ENCODE data around the gene ABCF2.

The ABCF2 gene

DNA sequence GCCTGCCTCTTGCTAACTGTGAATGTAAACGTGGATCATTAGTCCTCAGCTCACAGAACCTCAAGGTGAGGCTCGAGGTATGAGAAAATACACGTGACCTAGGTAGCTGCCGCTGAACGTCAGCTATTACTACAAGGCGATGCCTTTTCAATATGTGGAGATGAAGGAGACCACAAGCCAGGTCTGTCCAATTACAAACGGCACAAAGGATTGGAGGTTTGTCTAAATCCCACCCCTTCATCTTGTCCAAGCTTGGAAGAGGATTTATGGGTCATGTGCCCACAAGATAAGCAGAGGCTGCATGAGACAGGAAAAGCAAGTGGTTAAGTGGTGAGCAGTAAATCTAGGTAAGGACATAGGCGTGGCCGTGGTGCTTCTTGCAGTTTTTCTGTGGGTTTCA, 20.1 kb downstream of the ABCF2 start:
- in situ Hi-C loops (cut with HindIII; ENCODE audit: low pct_ligation_motif_present, low pct_unique_long_range_greater_than_20kb, low sequenced_read_pairs): loop anchor here (5.0 kb wide), 1 partner anchor 60 kb away; no protein-coding TSS in a partner anchor
- no peak for DNase-seq

DNA sequence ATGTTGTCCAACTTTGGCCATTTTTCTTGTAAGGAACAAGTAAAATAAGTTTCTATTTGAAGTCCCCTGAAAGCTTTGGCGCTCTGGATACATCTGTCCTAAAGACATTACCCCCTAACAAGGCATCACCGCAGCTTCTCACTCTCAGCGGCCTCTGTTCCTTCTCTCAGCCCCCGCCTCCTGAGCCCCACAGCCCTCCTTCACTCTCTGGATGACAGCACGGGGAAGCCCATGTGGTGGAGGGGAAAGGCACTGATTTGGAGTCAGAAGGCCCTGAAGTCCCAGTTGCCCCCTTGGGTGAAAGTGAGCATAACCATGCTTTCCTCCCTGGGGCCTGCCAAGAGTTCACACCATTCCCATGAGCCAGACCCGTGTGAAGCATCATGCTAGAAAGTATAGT, 21.3 kb downstream of the ABCF2 start:
- in situ Hi-C loops (cut with HindIII; ENCODE audit: low pct_ligation_motif_present, low pct_unique_long_range_greater_than_20kb, low sequenced_read_pairs): loop anchor here (5.0 kb wide), 1 partner anchor 58 kb away; no protein-coding TSS in a partner anchor
- no peak for DNase-seq

DNA sequence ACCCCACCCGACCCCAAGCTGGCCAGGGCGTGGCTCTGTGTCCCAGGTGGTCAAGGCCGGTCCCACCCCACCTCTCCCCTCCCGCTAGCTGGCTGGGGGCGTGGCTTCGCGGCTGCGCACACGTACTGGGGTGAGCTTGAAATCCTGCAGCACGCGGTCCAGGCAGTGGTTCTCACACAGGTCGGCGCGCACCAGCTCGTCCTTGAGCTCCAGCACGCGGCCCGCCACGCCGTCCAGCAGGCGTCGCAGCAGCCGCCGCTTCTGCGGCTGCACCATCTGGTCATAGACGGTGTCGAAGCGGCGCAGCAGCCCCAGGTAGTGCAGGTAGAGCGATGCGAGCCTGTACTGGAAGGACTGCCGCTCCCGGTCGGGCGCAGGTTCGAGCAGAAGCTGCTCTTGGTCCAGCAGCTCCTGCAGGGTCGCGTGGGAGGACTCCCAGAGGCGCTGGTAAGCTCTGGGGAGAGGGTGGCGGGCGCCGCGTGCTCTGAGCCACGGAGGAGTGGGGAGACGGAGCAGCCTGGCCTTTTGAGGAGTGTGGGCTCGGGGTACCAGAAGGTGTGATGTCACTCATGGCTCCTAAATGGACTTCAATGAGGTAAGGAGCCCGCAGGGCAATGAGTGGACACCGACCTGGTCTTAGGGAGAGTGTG, 22.5 kb downstream of the ABCF2 start:
- no peak for DNase-seq
- in situ Hi-C loops (cut with HindIII; ENCODE audit: low pct_ligation_motif_present, low pct_unique_long_range_greater_than_20kb, low sequenced_read_pairs): loop anchor here (5.0 kb wide), 1 partner anchor 57 kb away; no protein-coding TSS in a partner anchor

DNA sequence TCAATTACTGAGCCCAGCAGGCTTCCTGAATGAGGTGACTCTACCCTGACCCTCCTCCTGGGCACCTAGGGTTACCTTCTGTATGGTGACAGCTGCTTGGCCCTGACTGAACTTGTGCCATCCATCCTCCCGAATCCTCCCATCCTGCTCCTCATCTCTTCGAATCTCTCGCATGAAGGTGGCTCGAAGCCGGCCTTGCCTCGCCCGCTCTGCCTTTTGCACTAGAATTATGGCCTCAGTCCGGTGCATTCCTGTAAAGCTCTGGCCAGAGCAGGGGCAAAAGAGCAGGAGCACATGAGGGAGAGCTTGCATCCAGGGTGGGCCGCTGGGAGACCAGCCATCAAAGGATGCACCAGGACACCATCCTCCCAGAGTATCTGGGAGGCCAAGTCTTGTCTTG, 24.2 kb downstream of the ABCF2 start:
- in situ Hi-C loops (cut with HindIII; ENCODE audit: low pct_ligation_motif_present, low pct_unique_long_range_greater_than_20kb, low sequenced_read_pairs): no loop called here

DNA sequence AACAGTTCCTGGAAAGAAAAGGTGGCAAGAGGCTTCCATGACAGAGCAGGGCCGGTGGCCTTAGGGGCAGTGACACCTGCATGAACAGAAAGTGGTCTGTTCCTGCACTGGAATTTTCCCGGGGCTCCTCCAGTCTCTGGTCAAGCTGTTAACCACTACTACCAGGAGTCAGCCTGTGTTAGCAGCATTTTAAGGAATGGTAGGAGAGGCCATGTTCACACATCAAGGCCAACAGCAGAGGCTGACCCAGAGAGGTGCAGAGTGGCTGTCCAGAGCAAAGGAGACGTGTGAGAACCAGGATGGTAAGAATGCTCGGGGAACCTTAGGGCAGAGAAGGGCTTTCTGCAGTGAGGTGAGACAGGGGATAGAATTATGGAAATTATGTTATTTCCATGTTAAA, 25.3 kb downstream of the ABCF2 start:
- DNase-seq: no peak
- in situ Hi-C loops (cut with HindIII; ENCODE audit: low pct_ligation_motif_present, low pct_unique_long_range_greater_than_20kb, low sequenced_read_pairs): no loop called here

More for the DNA sequence above, 24.2 kb downstream of the ABCF2 start:
- no peak for DNase-seq

DNA sequence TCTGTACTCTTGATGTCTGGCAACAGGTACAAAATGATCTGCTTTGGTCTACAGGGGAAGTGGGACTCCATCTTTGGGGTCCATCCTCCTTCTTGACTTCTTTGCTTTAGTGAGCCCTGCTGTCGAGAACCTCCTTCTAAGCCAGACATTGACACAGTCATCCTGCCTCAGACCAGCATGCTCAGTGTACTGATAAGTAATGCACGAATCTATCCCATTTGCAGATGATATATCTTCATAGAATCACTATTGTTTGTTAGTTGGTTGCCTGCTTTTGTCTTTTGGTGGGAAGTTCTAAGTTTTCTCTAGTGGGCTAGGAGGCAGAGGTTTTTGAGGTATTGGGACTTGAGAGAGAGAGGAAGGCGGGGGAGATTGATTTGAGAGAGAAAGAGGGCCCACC, 25.7 kb downstream of the ABCF2 start:
- in situ Hi-C loops (cut with HindIII; ENCODE audit: low pct_ligation_motif_present, low pct_unique_long_range_greater_than_20kb, low sequenced_read_pairs): no loop called here
- DNase-seq: no peak

DNA sequence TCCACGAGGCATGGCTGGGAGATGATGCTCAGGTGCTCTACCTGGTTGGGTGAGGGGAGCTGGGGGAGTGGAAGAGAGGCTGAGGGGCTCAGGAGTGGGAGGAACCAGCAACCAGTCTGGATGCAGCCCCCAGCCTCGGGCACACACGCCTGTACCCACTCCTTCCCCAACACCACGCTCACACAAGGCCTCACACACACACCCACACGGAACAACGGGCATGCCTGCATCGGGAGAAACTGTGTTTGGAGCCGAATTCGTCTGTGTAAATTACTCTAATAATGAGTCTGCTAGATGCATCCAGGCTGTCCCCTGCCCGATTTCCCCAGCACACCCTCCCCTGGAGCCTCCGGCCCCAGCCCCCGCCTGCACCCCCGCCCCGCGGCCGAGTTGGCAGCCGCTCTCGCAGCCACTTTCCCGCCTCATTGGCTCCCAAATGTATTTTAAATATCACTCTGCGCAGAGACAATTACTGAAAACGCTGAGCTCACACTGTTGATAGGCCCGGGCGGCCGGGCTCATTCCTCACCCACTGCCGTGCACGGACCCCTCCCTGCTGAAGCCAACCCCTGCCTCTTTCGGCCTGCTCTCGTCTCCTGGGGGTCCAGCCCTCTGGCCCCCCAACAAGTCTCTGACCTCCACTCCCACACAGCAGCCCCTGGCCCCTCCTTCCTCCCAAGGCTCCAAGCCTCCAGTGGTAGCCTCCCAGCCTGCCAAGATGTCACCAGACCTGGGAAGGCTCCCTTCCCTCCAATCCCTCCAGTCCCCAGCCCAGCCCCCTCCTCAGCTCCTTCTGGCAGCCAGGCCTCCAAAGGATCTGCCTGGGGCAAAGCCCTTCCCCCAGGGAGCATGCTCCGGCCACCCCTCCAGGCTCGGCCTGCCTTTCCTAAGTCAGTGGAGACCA, 27.8 kb downstream of the ABCF2 start:
- in situ Hi-C loops (cut with HindIII; ENCODE audit: low pct_ligation_motif_present, low pct_unique_long_range_greater_than_20kb, low sequenced_read_pairs): no loop called here
- no peak for DNase-seq

DNA sequence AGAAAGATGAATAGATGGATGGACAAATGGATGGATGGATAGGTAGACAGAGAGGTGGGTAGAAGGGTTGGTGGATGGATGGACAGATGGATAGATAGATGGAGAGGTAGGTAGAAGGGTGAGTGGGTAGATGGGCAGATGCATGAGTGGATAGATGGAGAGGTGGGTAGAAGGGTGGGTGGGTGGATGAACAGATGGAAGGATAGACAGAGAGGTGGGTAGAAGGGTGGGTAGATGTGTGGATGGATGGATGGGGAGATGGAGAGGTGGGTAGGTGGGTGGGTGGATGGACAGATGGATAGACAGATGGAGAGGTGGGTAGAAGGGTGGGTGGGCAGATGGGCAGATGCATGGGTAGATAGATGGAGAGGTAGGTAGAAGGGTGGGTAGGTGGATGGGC, 29.1 kb downstream of the ABCF2 start:
- no peak for DNase-seq
- in situ Hi-C loops (cut with HindIII; ENCODE audit: low pct_ligation_motif_present, low pct_unique_long_range_greater_than_20kb, low sequenced_read_pairs): no loop called here

DNA sequence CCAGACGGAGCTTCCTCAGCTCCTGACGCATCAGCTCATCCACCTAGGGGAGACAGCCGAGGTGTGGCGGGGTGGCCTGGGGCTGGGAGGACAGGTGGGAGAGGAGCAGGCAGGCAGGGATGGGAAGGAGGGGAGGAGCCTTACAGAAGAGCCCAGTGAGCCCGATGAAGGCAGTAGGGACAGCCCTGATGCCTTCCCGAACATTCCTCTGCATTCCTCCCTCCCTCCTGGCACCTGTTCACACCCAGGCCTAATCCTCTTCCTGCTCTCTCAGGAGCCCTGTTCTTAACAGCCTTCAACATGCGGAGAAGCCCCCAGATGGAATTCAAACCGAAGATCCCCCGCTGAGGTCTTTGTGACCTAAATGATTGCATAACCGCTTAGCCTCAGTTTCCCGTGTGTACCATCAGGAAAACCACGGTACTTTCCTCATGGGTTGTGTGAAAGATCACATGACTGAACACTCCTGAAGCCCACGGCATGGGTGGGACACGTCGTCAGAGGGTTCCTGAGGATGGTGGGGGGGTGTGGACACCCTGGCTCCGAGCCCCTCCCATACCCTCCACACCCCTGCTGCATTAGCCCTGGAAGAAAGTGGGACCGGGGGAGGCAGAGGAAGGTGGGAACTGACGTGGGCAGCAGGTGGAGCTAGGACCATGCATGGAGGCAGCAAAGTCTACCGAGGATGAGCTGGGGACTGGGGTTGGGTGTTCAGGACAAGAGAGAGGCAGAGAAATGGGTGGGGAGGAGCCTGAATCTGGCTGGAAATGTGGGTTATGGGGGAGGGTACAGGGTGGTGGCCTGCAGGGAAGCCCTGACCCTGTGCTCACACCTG, 31.2 kb downstream of the ABCF2 start:
- DNase-seq: no peak
- in situ Hi-C loops (cut with HindIII; ENCODE audit: low pct_ligation_motif_present, low pct_unique_long_range_greater_than_20kb, low sequenced_read_pairs): no loop called here

DNA sequence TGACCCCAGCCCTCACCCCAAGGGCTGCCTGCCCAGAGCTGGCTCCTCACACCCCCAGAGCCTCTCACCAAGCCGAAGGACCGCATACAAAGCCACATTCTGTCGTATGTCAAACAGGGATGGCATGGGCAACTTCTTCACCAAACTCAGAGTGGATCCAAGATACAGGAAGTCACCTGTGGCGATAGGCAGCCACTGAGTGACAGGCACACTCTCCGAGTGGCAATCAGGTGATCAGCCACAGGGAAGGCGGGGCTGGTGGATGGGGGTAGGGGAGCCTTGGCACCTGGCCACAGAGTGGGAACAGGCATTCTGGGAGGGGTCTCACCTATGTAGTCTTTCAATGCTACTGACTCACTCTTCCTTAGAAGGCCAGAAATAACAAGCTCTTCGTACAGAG, 32.8 kb downstream of the ABCF2 start:
- in situ Hi-C loops (cut with HindIII; ENCODE audit: low pct_ligation_motif_present, low pct_unique_long_range_greater_than_20kb, low sequenced_read_pairs): no loop called here
- no peak for DNase-seq

DNA sequence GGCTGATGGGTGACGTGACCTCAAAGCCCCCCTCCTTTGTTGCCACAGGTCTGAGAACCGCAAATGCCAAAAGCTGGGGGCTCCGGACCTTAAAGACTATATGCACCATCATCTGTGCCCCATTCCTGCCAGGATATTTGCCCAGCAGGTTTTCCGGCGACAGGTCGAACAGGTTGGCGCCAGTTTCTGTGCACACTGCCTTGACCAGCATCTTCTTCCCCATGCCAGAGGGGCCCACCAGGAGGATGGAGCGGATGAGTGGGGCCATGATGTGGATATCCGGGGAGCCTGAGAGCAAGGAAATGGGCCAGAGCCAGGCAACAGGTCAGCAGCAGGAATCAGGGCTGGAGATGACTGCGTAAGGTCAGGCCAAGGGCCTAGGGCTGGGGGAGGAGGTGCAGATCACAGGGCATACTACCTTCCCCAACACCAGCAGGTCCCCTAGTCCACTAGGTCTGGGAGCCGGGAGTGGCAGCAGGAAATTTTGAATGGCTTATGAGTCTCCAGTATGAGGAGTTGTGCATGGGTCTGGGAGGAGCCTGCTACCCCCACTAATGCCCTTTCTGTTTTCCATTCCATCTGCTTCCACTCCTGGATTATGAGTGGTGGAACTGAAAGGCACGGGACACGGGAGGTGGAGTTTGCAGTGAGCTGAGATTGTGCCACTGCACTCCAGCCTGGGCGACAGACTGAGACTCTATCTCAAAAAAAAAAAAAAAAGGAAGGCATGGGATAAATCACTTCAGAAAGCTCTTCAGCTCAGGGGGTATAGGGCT, 33.6 kb downstream of the ABCF2 start:
- no peak for DNase-seq
- in situ Hi-C loops (cut with HindIII; ENCODE audit: low pct_ligation_motif_present, low pct_unique_long_range_greater_than_20kb, low sequenced_read_pairs): no loop called here

DNA sequence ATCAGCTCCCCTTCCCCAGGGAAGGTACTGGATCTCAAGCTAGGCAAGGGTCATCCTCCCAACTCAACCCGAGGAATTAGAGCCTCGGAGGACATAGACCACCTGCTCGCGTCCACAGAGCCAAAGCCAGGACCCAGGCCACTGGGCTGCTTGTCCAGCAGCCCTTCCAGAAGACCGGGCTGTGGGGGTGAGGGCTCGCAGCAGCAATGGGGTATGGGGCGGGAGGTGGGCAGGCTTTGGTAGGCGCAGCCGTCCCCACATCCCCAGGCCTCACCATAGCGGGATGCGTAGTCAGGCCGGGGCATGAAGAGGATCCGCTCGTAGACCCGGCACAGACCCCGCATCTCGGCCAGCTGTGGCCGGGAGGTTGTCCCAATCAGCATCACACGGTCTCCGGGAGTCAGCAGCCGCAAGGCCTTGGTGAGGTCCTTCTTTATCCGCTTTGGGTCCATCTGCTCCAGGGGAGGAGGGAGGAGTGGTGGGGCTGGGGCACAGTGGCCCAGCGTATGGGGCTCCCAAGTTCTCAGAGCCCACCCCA, 34.9 kb downstream of the ABCF2 start:
- in situ Hi-C loops (cut with HindIII; ENCODE audit: low pct_ligation_motif_present, low pct_unique_long_range_greater_than_20kb, low sequenced_read_pairs): no loop called here

DNA sequence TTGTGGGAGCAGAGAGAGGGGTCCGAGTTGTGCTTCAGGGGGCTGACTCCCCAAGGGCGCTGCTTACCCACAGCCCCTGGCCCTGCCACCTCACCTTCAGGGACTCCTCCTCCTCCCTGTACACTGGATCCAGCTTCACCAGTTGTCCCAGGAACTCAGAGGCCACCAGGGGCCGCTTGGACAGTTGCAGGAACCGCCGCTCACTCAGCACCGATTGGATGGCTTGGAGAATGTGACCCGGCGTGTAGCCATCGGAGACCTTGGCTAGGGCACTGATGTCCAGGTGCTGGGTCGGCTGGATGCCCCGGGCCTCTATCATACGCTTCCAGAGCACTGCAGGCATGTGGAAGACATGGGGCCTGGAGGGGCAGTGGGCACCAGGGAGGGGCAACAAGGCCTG, 35.5 kb downstream of the ABCF2 start:
- DNase-seq: no peak
- in situ Hi-C loops (cut with HindIII; ENCODE audit: low pct_ligation_motif_present, low pct_unique_long_range_greater_than_20kb, low sequenced_read_pairs): no loop called here

More for the DNA sequence above, 34.9 kb downstream of the ABCF2 start:
- DNase-seq: no peak

DNA sequence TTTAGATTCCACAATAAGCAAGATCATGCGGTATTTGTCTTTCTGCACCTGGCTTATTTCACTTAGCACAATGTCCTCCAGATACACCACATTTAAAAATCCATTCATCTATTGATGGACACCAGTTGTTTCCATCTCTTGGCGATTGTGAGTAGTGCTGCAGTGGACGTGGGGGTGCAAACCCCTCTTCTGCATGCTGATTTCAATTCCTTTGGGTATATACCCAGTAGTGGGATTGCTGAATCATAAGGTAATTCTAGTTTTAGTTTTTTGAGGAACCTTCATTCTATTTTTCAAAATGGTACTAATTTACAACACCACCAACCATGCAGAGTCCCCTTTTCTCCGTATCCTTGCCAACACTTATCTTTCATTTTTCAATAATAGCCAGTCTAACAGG, 38.0 kb downstream of the ABCF2 start:
- in situ Hi-C loops (cut with HindIII; ENCODE audit: low pct_ligation_motif_present, low pct_unique_long_range_greater_than_20kb, low sequenced_read_pairs): no loop called here
- no peak for DNase-seq

DNA sequence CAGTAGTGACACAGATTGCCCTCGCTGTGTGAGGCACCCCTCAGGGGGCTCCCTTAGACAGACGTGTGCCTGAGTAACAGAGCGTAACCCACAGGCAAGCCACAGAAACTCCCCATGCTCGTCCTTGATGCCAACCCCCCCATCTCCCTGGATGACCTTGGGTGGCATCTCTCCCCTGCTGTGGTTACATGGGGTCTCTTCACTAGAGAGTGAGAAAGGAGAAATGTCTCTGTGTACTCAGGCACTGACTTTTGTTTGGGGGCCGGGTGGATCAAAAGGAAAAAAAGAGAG, 38.8 kb downstream of the ABCF2 start:
- in situ Hi-C loops (cut with HindIII; ENCODE audit: low pct_ligation_motif_present, low pct_unique_long_range_greater_than_20kb, low sequenced_read_pairs): no loop called here
- DNase-seq: no peak

DNA sequence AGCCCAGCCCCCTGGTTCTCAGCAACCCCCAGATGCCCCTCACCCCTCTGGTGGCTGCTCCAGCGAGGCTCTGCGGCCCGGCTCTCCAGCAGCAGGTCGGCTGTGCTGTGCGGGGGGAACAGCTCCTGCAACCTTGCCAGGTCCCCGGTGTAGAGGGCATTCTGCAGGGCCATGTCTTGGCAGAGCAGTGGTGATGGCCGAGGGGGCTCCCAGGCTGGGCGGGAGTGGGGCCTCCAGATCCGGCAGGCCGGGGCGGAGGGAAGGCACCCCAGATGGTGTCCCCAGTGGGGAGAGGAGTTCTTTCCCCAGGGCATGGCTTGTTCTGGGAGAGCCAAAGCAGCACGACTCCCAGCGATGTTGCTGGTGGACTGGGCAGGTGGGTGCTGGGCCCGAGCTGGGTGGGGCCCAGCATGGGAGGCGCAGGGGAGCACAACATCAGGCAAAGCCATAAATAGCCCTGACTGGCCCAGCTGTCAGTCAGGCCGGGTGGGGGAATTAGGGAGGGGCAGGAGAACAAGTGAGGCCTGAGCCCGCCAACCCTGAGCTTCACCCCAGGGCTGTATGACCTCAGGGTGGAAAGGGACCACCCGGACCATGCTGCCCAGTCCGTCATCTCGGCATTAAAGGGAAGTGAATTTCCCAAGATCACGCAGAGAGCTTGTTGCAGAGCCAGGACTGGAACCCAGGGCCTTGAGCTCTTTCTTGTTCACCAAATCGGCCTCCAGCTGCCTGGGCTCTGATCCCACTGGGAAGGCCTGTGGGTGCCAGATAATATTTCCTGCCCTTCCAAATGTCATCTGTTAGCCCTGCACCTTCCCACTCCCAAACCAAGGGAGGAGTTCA, 39.4 kb downstream of the ABCF2 start:
- no peak for DNase-seq
- in situ Hi-C loops (cut with HindIII; ENCODE audit: low pct_ligation_motif_present, low pct_unique_long_range_greater_than_20kb, low sequenced_read_pairs): no loop called here

DNA sequence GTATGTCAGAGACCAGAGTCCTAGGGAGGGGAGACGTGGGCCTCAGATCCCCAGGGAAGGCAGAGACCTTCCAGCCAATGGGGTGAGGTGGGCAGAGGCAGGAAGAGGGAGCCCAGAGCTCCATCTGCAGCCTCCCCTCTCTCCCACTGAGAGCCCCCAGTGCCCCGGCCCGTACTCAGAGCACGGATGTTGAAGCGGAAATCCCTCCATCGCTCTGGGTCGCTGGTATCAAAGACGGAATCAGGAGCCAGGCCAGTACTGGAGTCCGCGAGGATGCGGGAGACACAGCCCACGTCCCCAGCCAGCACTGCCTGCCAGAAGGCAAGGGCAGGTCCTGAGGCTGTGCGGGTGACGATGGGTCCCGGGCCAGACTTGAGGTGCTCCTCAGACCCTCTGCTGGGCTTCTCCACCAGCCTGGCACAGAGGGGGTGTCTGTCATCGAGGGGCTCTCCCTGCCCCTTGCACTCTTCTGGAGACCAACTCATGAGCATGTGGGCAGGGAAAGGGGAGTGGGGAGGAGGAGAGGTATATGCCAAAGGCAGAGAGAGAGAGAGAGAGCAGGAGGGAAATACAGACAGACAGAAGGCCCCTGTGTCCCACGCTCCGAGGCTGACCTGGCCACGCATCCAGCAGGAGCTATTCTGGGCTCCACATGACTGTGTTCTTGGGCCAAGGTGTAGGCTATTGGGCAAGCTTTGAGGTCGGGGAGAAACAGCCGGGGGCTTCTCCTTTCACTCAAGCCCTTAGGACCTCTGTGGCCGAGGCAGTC, 40.2 kb downstream of the ABCF2 start, which contains the start of gene ASB10:
Gene ASB10 (minus strand): TSS at position 611 of the 769 bp plus-strand sequence. CDS start 120 bp downstream, at position 491.
- in situ Hi-C loops (cut with HindIII; ENCODE audit: low pct_ligation_motif_present, low pct_unique_long_range_greater_than_20kb, low sequenced_read_pairs): no loop called here
- DNase-seq: no peak
